NCI-H446 treated with DMSO at 0.1 percent for 48 hours (cell line): Measurements from ENCODE around the gene HOXB2.

Experiments used
- DNase-seq: peaks from one replicate; lab custom pipeline; 2025; lab: John Stamatoyannopoulos, UW

Gene HOXB2

DNA sequence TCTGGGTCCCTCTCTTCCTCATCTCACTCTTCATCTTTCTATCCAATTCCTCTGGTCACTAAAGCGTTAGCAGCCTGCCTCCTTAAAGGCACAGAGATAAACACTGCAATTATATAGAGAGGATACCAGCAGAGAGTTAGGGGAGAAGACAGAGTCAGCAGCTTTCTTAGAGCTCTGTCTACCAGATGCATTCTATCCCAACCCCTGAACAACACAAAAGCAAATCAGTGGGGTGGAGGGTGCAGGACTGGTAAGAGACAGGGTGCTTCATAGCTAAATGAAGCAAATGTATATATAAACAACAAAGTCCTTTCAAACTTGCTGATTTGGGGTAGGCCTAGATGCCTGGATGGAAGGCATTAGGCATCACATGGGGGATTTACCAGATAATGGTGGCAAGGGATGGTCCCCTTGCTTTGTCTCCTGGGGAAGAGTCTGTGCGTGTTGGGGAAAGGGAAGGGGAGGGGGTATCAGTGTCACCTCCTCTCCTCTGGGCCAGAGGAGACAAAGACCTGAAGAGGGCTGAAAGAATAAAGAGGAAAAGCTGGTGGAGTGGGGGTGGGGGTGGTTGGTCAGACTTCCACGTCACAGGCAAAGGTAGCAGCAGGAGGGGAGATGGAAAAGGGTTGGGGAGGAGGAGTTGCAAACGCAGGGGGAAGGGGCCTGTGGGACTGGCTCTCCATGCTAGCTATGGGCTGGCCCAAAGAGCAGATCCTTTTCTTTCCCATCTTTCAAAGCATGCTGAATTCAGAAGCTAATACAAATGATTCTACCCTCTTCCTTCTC, 21.2 kb upstream of the HOXB2 start:
- no peak for DNase-seq

DNA sequence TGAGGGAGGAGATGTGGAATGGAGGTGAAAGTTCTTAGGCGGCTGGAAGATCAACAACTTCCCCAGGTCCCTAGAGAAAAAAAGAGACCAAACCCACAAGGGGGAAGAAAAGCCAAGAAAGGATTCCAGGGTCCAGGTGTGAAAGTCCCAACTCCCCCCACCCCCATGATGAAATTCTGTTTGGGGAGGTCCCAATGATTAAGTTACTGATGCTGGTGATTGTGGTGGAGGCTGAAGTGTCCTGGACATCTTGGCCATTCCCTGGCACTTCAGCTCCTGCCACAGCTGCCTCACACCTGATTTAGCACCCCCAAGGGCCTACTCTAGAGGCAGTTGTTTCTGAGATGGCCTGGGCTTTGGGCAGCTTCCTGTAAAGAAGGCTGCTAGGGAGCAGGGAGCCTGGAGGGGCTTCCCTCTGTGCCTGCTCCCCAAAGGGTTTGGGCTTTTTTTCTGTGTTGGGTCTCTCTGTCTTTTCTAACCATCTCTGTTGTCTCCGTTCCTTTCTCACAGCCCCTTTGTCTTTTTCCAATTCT, 20.2 kb upstream of the HOXB2 start:
- DNase-seq, result no peak

DNA sequence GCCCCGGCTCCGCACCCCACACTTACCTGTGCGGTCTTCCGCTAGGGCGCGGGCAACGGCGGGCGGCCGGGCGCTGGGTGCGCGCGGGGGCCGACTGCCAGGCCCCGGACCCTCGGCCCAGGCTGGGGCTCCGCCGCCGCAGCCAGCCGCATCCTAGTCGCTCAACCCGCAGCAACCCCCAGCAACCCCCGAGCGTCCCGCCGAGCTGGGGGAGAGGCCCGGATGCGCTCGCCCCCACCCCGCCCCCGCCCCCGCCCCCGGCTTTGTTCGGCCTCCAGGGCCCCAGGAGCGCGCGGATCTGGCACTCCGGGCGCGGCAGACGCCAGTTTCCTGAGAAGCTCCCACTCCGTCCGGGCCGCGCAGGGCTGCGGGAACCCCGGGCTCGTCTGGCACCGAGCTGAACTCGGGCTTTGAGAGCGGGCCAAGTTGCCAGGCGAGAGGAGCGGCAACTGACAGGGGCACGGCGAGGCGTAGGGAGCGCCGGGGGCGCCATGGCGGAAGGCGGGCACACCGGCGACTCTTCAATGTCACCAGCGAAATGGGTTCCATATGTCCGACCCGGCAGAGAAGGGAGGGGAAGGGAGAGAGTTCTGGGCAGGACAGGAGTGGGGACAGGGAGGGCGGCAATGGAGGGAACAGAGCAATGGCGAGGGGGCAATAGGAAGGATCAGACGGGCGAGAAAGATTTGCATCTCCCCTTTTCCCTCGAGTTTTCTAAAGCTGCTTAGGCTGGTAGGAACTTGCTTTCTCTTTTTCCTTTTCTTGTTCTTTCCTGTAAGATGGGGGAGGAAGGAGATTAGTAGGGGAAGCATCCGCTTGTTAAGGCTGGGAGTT, 19.5 kb upstream of the HOXB2 start:
- DNase-seq, result no peak

DNA sequence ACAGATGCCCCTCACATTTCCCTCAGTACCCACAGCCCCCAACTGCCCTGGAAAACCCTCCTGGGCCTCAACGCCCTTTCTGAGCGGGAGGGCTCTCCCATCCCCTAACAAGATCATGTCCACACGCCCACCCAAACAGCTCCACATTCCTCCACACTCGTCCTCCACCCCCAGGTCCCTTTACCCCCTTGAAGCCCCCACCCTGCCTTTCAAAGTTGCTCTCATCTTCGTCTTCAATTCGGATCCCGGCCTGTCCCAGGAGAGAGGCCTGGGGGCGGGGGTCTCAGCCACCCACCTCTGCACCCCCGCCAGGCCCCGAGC, 18.9 kb upstream of the HOXB2 start:
- DNase-seq, result no peak

DNA sequence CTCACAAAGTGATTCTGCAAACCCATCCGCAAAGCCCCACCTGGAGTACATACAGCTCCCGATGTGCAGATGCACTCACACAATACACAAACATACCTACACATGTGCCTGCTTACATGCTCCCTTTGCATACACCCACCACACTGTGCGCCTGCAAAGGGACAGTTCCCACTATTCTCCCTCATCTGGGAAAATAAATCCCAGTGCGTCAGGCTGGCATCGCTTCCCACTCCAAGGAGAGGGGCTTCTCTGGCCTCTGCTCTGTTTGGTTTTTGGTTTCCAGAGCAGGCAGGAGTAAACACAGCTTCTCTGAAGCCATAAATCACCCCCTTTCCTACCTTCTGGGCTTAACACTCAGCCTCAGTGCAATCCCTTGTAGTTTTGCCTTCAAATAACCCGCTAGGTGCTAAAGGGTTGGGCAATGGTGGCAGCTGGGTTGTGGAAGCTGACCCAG, 18.5 kb upstream of the HOXB2 start:
- DNase-seq, result no peak

DNA sequence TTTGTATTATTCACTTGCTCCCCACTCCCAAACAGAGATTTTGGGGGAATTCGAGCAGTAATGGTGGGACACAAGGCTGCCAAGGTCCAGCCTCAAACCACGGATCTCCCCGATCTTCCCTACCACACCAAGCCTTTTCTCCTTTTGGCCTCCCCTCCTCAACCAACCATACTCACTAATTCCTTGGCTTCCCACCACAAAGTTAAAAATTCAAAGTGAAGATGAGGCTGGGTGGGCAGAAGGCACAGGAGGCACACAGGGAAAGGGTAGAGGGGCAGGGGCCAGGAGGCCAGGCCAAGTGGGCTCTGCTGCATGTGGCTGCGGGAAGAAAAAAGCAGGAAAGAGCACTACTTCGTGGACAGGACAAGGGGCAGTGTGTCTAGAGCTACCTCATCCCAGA, 18.0 kb upstream of the HOXB2 start:
- no peak for DNase-seq

GRCh38 chr17:48561884-48562810, 17.2 kb upstream of the HOXB2 start:
- DNase-seq, result no peak

- no peak for DNase-seq
These were observed 15.2 kb upstream of the HOXB2 start for GRCh38 chr17:48559840-48560817.

DNA sequence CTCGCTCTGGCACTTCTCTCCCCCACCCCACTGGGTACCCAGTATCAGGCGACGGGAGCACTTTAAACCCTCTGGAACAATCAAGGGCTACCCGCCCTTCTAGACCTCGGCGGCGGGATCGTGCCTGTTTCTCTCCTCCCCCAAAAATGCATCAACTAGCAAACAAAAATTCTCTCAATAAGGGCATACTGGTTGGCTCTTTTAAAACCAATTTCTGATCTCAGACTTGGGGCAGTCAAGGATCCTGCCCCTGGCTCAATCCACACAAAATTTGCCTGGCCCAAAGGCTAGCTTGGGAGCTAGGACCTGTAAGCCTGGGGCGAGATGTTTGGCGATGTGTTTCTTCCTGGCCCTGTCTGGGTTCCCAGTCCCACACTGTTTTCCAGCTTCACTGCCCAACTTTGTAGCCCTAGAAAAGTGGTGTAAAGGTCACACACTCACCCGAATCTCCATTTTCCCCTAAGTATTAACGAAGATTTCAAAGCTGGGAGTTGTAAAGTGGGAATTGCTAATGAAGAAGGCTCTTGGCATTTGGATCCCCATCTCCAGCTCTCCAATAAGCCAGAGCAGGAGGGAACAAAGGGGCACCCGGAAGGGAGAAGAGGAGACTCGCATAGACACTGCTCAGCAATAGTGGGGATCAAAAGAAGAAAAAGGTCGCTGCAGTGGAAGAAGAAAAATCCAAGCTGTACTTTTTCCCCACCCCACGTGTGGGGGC, 14.4 kb upstream of the HOXB2 start:
- DNase-seq, result no peak

DNA sequence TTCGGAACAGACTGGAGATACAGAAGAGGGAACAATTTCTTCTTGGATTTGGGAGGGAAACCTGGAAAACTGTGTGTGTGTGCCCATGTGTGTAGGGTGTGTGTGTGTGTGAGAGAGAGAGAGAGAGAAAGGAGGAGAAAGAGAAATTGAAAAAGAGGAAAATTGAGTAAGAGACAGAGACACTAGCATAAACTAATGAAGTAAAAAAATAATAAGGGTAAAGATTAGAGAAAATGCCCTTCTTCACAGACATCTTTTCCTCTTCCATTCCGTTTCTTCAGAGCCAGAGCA, 13.9 kb upstream of the HOXB2 start:
- DNase-seq, result no peak

DNA sequence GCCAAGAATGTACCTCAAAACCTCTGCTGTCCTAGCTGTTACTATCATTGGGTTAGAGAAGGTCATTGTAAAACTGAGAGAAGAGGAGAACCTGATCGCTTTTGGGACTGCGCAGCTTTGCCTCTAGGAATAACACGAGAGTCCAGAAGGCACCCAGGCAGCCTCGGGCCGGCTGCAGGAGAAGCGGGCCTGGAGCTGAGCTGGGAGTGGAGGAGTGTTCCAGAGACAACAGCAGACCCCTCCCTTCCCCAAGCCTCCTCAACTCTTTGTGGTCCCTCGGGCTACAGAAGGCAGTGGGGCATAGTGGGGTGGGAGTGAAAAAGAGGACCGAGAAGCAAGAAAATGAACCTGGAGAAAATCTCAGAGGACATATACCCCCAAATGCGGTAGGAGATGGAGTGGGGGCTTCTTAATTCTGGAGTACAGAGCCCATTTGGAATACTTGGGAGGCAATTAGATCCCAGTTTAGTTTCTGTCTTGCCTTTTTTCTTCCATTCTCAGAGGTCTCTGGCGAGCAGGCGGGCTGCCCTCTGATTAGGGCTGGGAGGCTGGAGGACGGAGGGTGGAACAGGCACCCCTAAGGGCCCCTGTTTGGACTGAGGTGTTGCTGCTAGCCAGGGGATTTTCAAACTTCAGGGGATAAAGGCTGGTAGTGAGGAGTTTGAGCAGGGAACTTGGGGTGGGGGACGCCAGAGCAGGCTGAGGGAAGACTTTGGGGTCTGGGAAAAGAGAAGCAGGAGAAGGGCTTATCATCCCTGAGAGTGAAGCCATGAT, 13.3 kb upstream of the HOXB2 start:
- no peak for DNase-seq

DNA sequence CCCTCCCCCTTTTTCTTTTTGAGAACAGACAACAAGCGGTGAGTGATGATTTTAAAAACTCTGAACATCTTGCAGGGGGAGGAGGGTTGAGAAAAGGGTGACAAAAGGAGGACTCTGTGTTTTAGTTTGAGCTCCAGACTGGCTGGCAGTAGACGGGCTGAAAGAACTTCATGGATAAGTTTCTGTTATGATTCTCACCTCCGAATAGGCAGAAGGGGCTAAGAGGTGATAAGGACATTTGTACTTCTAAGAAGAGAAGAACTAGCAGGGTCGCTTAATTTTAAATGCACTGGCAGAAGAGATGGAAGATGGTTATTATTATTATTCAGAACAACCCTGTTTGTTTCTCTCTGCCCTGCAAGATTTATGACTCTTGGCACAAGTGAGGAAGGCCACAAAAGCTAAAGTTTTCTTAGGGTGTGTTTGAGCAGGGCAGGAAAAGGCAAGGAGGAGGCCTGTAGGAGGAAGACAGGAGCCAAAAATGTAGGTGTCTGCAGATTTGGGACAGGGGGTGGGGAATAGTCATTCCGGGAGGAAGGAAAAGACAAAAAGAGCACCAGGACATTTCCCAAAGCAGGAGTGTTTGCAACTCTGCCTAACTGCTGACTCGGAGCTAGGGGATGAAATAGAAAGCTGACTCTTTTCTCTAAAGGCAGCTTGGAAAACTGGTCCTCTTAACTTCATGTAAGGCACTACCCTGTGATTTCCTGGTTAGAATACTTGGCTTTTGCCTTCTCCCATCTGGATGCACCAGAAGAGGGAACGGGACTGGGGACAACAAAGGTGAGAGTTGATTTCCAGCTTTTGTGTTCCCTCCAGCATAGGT, 11.9 kb upstream of the HOXB2 start:
- DNase-seq, result no peak

GRCh38 chr17:48556229-48556575, 11.3 kb upstream of the HOXB2 start:
- DNase-seq, result no peak

DNA sequence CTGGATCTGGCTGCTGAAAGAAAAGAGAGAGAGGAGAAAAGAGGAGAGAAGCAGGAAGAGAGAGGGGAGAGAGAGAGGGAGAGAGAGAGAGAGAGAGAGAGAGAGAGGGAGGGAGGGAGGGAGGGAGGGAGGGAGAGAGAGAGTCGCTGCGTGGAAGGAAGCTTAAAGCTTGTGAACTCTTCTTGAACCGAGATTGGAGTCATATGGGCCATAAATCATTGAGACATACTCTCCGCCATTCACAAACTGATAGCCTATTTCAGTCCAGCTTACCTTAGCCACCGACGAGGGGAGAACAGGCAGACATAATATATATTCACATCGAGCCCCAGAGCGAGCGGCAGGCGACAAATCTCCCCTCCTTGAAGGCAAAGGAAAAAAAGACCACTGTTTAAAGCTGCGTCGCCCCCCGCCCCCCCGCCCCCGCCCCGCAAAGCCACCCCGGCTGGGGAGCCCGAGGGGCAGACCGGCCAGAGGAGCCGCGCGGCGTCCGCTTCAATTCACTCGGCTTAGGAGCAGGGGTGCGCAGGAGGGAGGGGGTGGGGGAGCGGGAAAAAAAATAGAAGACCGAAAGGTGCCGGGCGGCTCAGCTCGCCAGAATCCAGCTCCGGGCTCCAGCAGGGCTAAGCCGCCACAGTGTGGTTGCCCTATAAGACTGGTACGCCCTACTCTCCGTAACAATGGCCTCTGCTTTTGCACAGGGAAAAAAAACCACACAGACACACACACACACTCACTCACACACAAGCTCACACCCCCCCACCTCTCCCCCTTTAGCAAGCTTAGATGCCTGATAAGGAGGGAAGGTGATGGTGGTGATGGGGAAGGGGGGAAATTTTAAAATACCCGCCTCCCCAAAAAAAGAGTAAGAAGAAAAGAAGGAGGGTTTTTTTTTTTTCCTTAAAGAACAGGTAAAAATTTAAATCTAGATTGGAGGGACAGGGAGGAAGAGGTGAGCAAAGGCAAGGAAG, 10.6 kb upstream of the HOXB2 start:
- peak; percentile 48 for DNase-seq

DNA sequence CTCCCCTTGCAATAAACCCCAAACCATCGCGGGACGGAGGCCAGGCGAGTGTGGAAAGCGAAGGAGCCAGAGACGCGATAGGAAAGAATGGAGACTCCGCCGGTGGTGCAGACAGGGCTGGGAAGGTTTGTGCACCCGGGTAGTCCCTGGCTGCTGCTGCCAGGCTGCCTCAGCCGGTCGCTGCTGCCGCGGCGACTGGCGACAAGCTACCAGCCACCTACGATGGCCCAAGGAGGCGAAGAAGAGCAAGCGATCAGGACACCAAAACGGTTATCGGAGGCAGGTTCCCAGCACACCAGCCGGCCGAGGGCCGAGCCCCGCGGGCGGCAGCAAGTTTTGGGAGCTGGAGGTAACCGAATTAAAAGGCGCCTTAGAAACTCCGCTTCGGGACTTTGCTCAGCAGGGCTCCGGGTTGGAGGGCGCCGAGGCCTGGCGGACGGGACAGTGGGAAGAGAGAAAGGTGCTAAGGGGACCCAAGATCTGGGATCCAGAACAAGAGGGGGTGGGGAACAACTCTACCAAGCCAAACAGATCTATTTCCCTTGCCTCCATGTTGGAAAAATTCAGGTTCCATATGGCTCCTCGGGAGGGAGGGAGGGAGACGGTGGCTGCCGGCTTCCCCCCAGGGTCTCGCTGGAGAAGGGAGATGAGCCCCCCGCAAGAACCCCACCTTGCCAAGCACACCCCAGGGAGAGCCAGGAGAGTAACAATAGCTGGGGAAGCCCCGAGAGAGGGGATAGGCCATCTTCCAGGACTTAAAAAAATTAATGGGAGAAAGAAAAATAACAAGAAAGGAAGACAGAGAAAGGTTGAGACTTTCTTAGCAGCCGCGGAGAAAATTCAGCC, 9.7 kb upstream of the HOXB2 start:
- no peak for DNase-seq

- DNase-seq, result no peak
These were observed 8.9 kb upstream of the HOXB2 start for GRCh38 chr17:48553826-48554225.

DNA sequence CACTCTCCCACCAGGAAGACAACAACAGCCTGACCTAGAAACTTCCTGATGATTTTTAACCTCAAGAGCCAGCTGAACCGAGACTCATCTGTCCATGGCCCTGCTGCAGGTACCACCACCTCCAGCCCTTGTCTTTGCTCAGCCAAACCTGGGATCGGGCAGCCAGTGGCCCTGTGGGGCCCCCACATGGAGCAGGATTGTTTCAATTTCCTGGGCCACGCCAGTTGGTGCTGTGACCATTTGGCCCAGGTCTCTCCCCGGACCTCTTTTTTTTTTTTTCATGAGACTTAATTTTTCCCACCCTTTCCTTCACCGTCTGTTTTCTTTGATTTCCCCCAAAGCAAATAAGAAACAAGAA, 8.3 kb upstream of the HOXB2 start:
- no peak for DNase-seq
